ENCODE data around the gene TRAPPC2. TPM values are rescaled to one million over a fixed set of nuclear protein-coding genes. Genes with fewer than 3 reads are reported as not detected.
"Not testable (repeated sequence)": the region's sequence is repeated elsewhere in the genome, so short reads cannot be mapped to it uniquely, and the experiment has no call there.

Gene TRAPPC2
- total RNA-seq, 3 donors from 2014 or later = 11.7 to 19.9 (median 15.8) TPM

DNA sequence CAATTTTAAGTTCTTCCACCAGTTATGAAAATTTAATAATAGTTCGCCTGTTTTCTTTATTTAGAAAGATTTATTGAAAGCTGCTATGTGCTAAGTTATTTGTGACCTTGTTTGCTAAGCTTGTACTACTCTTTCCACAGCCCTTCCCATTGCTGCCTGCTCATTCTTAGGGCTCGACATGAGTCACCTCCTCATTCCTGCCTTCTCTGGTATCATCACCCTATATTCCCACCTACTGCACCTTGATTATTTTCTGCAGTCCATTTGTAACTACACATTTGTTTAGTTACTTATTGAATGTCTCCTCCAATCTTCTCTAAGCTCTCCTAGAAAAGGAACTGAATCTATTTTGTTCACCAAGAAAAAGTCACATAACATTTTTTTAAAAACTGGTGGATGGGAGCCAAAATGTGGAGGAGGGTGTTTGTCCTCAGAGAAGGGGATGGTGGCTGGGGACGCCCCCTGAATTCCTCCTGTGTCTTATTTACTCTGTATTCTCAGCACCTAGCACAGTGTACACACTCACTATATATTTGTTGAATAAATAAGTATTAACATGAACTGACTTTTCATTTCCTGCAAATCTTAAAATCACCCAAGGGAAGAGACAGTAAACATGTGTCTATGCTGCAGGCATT lies 49.2 kb downstream of the TRAPPC2 start:
- Mint-ChIP-seq H3K4me3 (no peak overlapping the region), H3K9me3 (no peaks in the 10 kb centered on the region), H3K36me3 (ENCODE audit: insufficient read depth) (no peaks in the 10 kb centered on the region), H3K27me3 (ENCODE audit: low read depth) (no peaks in the 10 kb centered on the region), H3K4me1 (ENCODE audit: low read depth) (peaks cover 31% of the 10 kb centered on the region)
- DNase-seq = no peak
- no peak for ATAC-seq

DNA sequence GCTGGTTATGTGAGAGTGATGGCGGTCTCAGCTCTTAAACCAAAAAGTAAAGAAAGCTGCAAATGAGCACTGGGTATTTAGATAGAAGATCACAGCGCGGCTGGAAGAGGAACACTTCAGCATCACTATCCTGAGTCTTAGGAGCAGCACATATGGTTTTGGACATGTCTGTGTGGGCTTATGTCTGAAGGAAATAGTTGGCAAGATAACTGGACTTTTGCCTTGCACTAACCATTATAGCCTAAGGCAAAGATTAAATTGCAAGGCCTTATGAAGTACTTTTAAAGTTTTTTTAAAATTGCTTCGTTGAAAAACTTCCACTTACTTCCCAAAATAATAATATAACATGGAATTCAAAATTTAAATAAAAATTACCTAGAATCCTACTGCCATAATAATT lies 50.1 kb downstream of the TRAPPC2 start:
- H3K9me3 Mint-ChIP-seq = no peaks in the 10 kb centered on the region
- H3K27me3 Mint-ChIP-seq (ENCODE audit: low read depth) = no peaks in the 10 kb centered on the region

DNA sequence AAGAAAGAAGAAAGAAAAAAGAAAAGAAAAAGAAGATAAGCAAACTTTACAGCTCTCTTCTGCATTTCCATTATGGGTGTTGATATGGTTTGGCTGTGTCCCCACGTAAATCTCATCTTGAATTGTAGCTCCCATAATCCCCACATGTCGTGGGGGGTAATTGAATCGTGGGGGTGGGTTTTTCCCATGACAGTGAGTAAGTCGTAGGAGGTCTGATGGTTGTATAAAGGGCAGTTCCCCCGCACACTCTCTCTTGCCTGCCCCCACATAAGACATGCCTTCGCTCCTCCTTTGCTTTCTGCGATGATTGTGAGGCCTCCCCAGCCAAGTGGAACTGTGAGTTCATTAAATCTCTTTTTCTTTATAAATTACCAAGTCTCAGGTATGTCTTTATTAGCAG lies 52.8 kb downstream of the TRAPPC2 start:
- ATAC-seq (no peak), DNase-seq (no peak)
- Mint-ChIP-seq H3K36me3 (ENCODE audit: insufficient read depth) (no peaks in the 10 kb centered on the region), H3K4me3 (no peak overlapping the region), H3K9me3 (no peaks in the 10 kb centered on the region), H3K4me1 (ENCODE audit: low read depth) (peaks cover 12% of the 10 kb centered on the region), H3K27me3 (ENCODE audit: low read depth) (no peaks in the 10 kb centered on the region)

More for the DNA sequence above, 50.1 kb downstream of the TRAPPC2 start:
- no peak for ATAC-seq
- peaks cover 26% of the 10 kb centered on the region for H3K4me1 Mint-ChIP-seq (ENCODE audit: low read depth)
- H3K36me3 Mint-ChIP-seq (ENCODE audit: insufficient read depth) = no peaks in the 10 kb centered on the region
- H3K4me3 Mint-ChIP-seq = no peak overlapping the region
- no peak for DNase-seq

DNA sequence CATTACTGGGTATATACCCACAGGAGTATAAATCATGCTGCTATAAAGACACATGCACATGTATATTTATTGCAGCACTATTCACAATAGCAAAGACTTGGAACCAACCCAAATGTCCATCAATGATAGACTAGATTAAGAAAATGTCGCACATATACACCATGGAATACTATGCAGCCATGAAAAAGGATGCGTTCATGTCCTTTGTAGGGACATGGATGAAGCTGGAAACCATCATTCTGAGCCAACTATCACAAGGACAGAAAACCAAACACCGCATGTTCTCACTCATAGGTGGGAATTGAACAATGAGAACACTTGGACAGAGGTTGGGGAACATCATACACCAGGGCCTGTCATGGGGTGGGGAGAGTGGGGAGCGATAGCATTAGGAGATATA lies 54.7 kb downstream of the TRAPPC2 start:
- H3K4me1 Mint-ChIP-seq (ENCODE audit: low read depth); H3K4me3 Mint-ChIP-seq; H3K36me3 Mint-ChIP-seq (ENCODE audit: insufficient read depth); DNase-seq; H3K27me3 Mint-ChIP-seq (ENCODE audit: low read depth); ATAC-seq; H3K9me3 Mint-ChIP-seq: not testable (repeated sequence)

DNA sequence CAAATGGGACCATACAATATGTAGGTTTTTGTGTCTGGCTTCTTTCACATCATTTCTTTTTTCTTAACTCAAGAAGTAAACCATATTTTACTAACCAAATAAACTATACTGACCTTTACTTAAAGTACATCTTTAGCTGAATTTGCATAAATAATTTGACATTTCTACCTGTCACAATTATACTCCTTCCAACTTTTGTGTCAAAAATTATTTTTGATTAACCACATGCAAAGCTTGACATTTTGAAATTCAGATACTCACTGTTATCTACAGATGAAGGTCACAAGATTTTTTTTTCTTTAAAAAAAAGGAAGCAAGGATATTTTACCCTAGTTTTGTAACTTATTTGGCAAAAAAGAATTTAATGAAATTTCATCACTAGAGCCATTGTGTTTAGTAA lies 57.5 kb downstream of the TRAPPC2 start:
- H3K36me3 Mint-ChIP-seq (ENCODE audit: insufficient read depth) = peaks cover 3% of the 10 kb centered on the region
- H3K27me3 Mint-ChIP-seq (ENCODE audit: low read depth) = no peaks in the 10 kb centered on the region
- H3K4me3 Mint-ChIP-seq = no peak overlapping the region
- H3K4me1 Mint-ChIP-seq (ENCODE audit: low read depth) = no peaks in the 10 kb centered on the region
- ATAC-seq (no peak), DNase-seq (no peak)
- no peaks in the 10 kb centered on the region for H3K9me3 Mint-ChIP-seq

DNA sequence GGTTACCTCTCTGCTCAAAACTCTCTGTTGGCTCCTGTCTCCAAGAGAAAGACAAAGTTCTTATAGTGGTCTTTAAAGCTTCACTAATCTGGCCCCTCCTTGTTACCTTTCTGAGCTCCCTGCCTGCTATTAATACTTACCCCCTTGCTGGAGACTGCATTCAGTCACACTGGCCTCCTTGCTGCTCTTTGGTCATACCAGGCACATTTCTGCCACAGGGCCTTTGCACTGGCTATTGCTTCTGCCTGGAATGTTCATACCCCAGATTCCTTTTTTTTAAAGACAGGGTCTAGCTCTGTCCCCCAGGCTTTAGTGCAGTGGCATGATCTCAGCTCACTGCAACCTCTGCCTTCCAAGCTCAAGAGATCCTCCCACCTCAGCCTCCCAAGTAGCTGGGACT lies 61.4 kb downstream of the TRAPPC2 start:
- no peak for DNase-seq
- Mint-ChIP-seq H3K36me3 (ENCODE audit: insufficient read depth) (peaks cover 6% of the 10 kb centered on the region), H3K9me3 (no peaks in the 10 kb centered on the region), H3K4me3 (no peak overlapping the region), H3K4me1 (ENCODE audit: low read depth) (peaks cover 20% of the 10 kb centered on the region), H3K27me3 (ENCODE audit: low read depth) (no peaks in the 10 kb centered on the region)
- ATAC-seq = no peak

DNA sequence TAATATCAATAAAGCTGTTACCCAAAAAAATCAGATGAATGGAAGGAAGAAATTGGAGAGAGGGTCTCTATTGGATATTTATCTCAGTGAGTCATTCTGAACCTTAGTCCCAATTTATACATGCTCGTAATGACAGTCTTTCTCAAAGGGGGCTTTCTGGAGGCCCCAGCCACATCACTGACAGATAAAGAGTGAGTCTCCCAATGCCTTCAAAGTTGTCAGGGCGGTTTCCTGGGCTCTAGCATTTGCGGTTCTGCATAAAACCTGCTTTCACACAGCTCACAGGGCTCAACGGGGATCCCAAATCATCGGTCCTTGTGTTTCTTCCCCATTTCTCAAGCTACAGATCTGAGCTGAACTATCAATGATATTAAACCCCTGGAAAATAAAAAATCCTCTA lies 64.2 kb downstream of the TRAPPC2 start:
- Mint-ChIP-seq H3K4me3 (no peak overlapping the region), H3K4me1 (ENCODE audit: low read depth) (peaks cover 20% of the 10 kb centered on the region), H3K36me3 (ENCODE audit: insufficient read depth) (peaks cover 8% of the 10 kb centered on the region), H3K9me3 (no peaks in the 10 kb centered on the region), H3K27me3 (ENCODE audit: low read depth) (no peaks in the 10 kb centered on the region)
- DNase-seq = no peak
- no peak for ATAC-seq

DNA sequence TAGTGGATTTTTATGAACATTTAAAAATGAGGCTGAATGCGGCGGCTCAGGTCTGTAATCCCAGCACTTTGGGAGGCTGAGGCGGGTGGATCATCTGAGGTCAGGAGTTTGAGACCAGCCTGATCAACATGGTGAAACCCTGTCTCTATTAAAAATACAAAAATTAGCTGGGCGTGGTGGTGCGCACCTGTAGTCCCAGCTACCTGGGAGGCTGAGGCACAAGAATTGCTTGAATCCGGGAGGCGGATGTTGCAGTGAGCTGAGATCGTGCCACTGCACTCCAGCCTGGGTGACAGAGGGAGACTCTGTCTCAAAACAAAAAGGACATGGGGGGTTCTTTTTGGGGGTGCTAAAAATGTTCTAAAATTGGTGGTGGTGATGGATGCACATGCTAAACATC lies 64.7 kb downstream of the TRAPPC2 start:
- H3K36me3 Mint-ChIP-seq (ENCODE audit: insufficient read depth); H3K27me3 Mint-ChIP-seq (ENCODE audit: low read depth); ATAC-seq; H3K9me3 Mint-ChIP-seq; DNase-seq: not testable (repeated sequence)
- H3K4me3 Mint-ChIP-seq = peak overlapping the region; percentile 71
- H3K4me1 Mint-ChIP-seq (ENCODE audit: low read depth) = peaks cover 20% of the 10 kb centered on the region

DNA sequence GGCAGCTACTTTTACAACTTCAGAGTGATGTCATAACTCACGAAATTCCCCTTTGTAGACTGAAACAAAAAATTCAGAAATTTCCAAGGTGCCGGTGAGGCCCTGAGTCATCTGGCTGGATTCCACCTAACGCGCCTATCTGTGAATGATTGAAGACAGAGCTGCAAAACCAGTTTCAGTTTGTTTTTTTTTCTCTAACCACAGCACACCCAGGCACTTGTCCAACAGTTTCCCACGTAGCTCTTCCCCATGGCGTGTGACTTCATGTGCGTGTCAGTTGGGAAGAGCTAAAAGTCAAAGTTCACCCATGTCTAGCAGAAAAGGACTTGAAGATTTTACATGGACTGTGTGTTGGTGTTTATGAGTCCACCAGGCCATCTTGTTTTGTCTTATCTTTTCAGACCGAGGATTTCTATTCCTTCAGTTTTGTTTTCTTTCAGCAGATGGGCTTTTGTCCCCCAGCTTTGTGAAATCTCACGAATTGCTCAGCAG lies 65.1 kb downstream of the TRAPPC2 start:
- ATAC-seq (peak; percentile 86 to 89), DNase-seq (peak; percentile 42)
- Mint-ChIP-seq H3K36me3 (ENCODE audit: insufficient read depth) (peaks cover 8% of the 10 kb centered on the region), H3K9me3 (no peaks in the 10 kb centered on the region), H3K4me3 (peak overlapping the region; percentile 71), H3K4me1 (ENCODE audit: low read depth) (peaks cover 20% of the 10 kb centered on the region), H3K27me3 (ENCODE audit: low read depth) (no peaks in the 10 kb centered on the region)

DNA sequence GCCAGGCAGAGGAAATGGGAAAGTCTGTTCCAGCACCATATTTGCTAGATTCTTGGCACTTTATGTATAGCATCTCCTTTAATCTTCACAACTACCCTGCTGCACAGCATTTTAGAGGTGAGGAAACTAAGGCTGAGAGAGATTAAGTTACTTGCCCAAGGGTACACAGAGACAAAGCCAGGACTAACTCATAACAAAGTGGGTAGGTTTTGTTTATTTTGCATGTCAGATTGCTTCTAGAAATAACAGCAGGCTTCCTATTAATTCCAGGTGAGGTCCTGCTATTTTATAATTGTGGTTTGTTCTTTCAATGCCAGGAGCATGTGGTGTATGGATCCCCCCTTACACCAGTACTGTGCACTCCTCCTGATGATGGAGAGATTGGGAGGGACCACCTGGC lies 66.5 kb downstream of the TRAPPC2 start:
- Mint-ChIP-seq H3K9me3 (no peaks in the 10 kb centered on the region), H3K27me3 (ENCODE audit: low read depth) (no peaks in the 10 kb centered on the region), H3K4me3 (no peak overlapping the region), H3K36me3 (ENCODE audit: insufficient read depth) (peaks cover 8% of the 10 kb centered on the region), H3K4me1 (ENCODE audit: low read depth) (peaks cover 20% of the 10 kb centered on the region)
- DNase-seq = no peak
- ATAC-seq = no peak

DNA sequence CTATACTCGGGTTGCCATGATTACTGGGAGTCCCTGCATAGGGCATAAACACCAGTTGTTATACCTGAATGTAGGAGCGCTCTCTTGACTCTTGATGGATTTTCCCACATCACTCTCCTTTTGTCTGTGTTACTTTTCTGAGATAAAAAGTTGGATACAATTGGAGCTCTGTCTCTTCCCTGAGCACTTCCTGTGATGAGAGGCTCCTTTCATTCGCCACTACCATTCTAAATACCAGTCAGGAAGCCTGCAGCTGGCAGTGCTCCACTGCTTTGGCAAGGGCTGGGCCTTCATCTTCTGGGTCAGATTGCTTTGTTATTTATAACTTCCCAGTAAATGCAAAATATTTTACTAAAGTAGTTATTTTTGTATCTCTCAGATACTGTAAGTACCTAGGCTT lies 67.6 kb downstream of the TRAPPC2 start:
- Mint-ChIP-seq H3K4me3 (no peak overlapping the region), H3K9me3 (no peaks in the 10 kb centered on the region), H3K36me3 (ENCODE audit: insufficient read depth) (peaks cover 11% of the 10 kb centered on the region), H3K4me1 (ENCODE audit: low read depth) (peaks cover 25% of the 10 kb centered on the region), H3K27me3 (ENCODE audit: low read depth) (no peaks in the 10 kb centered on the region)
- no peak for DNase-seq
- no peak for ATAC-seq

DNA sequence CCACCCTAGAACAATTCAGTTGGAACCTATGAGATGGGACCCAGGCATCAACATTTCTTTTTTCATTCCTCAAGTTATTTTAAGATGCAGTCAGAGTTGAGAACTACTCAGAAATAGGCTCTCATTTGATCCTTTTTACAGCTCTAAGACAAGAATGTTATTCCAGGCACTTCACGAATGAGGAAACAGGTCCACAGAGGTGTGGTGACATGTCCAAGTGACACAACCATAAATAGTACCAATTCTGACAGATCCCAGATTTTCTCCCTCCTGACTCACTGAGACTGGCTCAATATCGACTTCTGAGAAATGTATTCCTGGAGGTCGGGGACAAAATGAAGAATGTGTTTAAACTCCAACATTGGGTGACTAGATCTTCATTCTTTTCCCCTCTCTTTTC lies 70.4 kb downstream of the TRAPPC2 start:
- Mint-ChIP-seq H3K27me3 (ENCODE audit: low read depth) (no peaks in the 10 kb centered on the region), H3K36me3 (ENCODE audit: insufficient read depth) (peaks cover 10% of the 10 kb centered on the region), H3K4me1 (ENCODE audit: low read depth) (peaks cover 14% of the 10 kb centered on the region), H3K4me3 (no peak overlapping the region), H3K9me3 (no peaks in the 10 kb centered on the region)
- ATAC-seq (no peak), DNase-seq (no peak)

DNA sequence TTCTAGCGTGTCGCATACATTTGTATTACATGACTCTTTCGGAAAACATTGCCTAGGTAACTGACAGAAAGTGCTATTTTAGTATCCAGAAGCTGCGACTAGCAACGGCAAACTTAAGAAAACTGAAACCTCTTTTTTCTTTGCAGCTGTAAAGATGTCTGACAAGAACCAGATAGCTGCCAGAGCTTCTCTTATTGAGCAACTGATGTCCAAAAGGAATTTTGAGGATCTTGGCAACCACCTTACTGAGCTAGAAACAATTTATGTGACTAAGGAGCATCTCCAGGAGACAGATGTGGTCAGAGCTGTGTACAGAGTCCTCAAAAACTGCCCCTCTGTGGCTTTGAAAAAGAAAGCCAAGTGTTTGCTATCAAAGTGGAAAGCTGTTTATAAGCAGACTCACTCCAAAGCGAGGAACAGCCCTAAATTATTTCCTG lies 72.0 kb downstream of the TRAPPC2 start:
- Mint-ChIP-seq H3K9me3 (no peaks in the 10 kb centered on the region), H3K36me3 (ENCODE audit: insufficient read depth) (peaks cover 10% of the 10 kb centered on the region), H3K27me3 (ENCODE audit: low read depth) (no peaks in the 10 kb centered on the region), H3K4me3 (peak overlapping the region; percentile 51), H3K4me1 (ENCODE audit: low read depth) (peaks cover 16% of the 10 kb centered on the region)
- peak in 1 of 2 donors; percentile 18 for ATAC-seq
- no peak for DNase-seq
